HepG2 (cell line): ENCODE data around the gene SPTBN4. TPM values are rescaled to one million over a fixed set of nuclear protein-coding genes. Genes with fewer than 3 reads are reported as not detected.
A peak's percentile ranks its signal among the peaks of the same experiment; 100 is the strongest.

Source experiments
- ARID2 ChIP-seq: sonication (generic); formaldehyde crosslinking; IDR thresholded peaks from 2 replicates; pipeline ENCODE4 v1.8.1; 2022; ENCODE audit warnings: mild to moderate bottlenecking, missing genetic modification reagents, borderline replicate concordance
- HNRNPLL ChIP-seq: fragments of 200-400 bp; formaldehyde crosslinking; IDR thresholded peaks from 2 replicates; pipeline ENCODE4 v1.6.1; 2017; ENCODE audit warnings: mild to moderate bottlenecking, low read depth, low read length; ENCODE audit not compliant: poor library complexity, severe bottlenecking
- KDM2A ChIP-seq: sonication (generic); formaldehyde crosslinking; IDR thresholded peaks from 2 replicates; pipeline ENCODE4 v1.4.0; 2020; ENCODE audit warnings: low read depth, missing genetic modification reagents, borderline replicate concordance
- KDM3A ChIP-seq: IDR thresholded peaks from 2 replicates; pipeline ENCODE4 v1.6.1; 2018; ENCODE audit warnings: low read depth, missing compliant biosample characterization
- SMAD1 ChIP-seq: sonication (generic); formaldehyde crosslinking; IDR thresholded peaks from 2 replicates; pipeline ENCODE4 v1.4.0; 2020; ENCODE audit warnings: missing genetic modification reagents, low read depth, mild to moderate bottlenecking, borderline replicate concordance
- SMC3 ChIP-seq: IDR thresholded peaks from 2 replicates; pipeline ENCODE4 v1.6.1; 2011; ENCODE audit warnings: low read length, improper control_type of control experiment
- SRF ChIP-seq: IDR thresholded peaks from 2 replicates; pipeline ENCODE4 v1.6.1; 2011; ENCODE audit warnings: mild to moderate bottlenecking, low read depth, low read length, moderate library complexity
- XRCC5 ChIP-seq: fragments of 200-400 bp; formaldehyde crosslinking; optimal IDR thresholded peaks from 2 replicates; pipeline ENCODE3; 2017; ENCODE audit warnings: mild to moderate bottlenecking, low read length
- ZNF282 ChIP-seq: fragments of 450-650 bp; IDR thresholded peaks from 2 replicates; pipeline ENCODE4 v1.6.1; 2018; ENCODE audit not compliant: partially characterized antibody
- ZNF501 ChIP-seq: sonication (generic); formaldehyde crosslinking; IDR thresholded peaks from 2 replicates; pipeline ENCODE4 v1.5.1; 2020; ENCODE audit warnings: mild to moderate bottlenecking, moderate library complexity, missing genetic modification reagents
- ZNF772 ChIP-seq: sonication (generic); formaldehyde crosslinking; IDR thresholded peaks from 2 replicates; pipeline ENCODE4 v1.5.0; 2020; ENCODE audit warnings: mild to moderate bottlenecking, missing genetic modification reagents
- polyA plus RNA-seq, 8 experiments: library from polyadenylated mRNA; depleted of rRNA in 3 of 8; stranded (reverse) in 7 of 8; unstranded in 1 of 8; fragments of >200 nt; fragmentation: Illumina TruSeq in 4 of 8; extraction: Trizol in 4 of 8; gene quantifications; 2 replicates each; pipeline versions ENCODE4 v1.2.1 to v1.2.3, GENCODE V29; 2011 to 2016; ENCODE audit warnings: low read depth in 4 of 8, missing spikeins in 1 of 8, mixed read lengths in 1 of 8; ENCODE audit not compliant: insufficient read depth in 1 of 8
- total RNA-seq, 5 experiments: library from RNA; depleted of rRNA; stranded (reverse); fragments of >200 nt; fragmentation: Illumina TruSeq; extraction: Trizol; gene quantifications; 2 replicates each; pipeline ENCODE4 v1.2.3, GENCODE V29; 2016; ENCODE audit warnings: low read depth in 1 of 5
- TF ChIP-seq, protein P1 (sequence below): sonication (generic); formaldehyde crosslinking; IDR thresholded peaks from 2 replicates; pipeline ENCODE4 v1.5.0; 2020; ENCODE audit warnings: mild to moderate bottlenecking, missing genetic modification reagents, borderline replicate concordance
- TF ChIP-seq, protein P2 (sequence below): sonication (generic); formaldehyde crosslinking; IDR thresholded peaks from 2 replicates; pipeline ENCODE4 v1.5.0; 2020; ENCODE audit warnings: mild to moderate bottlenecking, missing genetic modification reagents, moderate library complexity
- TF ChIP-seq, protein P3 (sequence below): sonication (generic); formaldehyde crosslinking; conservative IDR thresholded peaks from 2 replicates; pipeline ENCODE4 v1.8.0; 2022; ENCODE audit warnings: mild to moderate bottlenecking, moderate library complexity, missing genetic modification reagents
- TF ChIP-seq, protein P4 (sequence below): sonication (generic); formaldehyde crosslinking; IDR thresholded peaks from 2 replicates; pipeline ENCODE4 v1.4.0; 2020; ENCODE audit warnings: missing genetic modification reagents
- TF ChIP-seq, protein P5 (sequence below): sonication (generic); formaldehyde crosslinking; IDR thresholded peaks from 2 replicates; pipeline ENCODE4 v1.5.1; 2020; ENCODE audit warnings: mild to moderate bottlenecking, missing genetic modification reagents, moderate library complexity

SPTBN4 gene
- total and polyA plus RNA-seq, 2 of the 13 experiments (the other 11 are each of a cell fraction or from before 2014, with no cell fraction given): 0.11 TPM

DNA sequence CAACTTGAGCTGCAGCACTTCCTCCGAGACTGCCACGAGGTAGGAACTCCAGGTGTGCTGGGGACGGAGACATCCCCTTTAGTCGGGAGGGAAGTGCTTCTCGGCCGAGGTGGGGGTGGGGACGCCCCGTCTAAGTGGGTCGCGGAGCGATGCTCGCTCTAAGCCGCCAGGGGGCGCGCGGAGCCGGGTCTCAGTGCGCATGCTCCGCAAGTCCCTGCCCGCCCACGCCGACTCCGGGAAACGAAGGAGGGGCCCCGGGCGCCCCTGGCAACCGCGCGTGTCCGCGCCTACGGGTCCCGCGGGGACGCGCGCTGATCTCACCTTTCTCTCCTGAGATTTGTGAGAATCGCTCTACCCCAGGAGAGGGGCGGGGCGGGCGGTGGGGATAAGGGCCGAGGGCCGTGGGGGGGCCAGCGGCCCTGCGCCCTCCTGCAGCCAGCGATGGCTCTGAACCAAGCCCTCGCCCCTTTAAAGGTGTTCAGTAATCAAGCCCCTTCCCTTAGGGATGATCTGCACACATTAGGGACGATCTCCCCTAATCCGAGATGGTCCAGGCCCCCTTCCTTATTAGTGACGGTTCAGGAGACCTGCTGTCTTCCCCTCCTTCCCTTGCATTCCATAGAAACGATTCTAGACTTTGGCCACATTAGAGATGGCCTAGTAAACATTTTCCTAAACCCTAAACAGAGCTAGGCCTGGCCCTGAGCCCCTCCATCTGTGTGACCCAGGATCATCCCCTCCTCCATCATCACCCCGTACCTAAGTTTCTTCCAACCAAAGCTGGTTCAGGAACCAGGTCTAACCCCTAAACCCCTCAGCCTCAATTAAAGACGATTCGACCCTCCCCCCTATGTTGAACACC lies 62.5 kb downstream of the SPTBN4 start (continued):
- TF ChIP-seq, protein P1, sequence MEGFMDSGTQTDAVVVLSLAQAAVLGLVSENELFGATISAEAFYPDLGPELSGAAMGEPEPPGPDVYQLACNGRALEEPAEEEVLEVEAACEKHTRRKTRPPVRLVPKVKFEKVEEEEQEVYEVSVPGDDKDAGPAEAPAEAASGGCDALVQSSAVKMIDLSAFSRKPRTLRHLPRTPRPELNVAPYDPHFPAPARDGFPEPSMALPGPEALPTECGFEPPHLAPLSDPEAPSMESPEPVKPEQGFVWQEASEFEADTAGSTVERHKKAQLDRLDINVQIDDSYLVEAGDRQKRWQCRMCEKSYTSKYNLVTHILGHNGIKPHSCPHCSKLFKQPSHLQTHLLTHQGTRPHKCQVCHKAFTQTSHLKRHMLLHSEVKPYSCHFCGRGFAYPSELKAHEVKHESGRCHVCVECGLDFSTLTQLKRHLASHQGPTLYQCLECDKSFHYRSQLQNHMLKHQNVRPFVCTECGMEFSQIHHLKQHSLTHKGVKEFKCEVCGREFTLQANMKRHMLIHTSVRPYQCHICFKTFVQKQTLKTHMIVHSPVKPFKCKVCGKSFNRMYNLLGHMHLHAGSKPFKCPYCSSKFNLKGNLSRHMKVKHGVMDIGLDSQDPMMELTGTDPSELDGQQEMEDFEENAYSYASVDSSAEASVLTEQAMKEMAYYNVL (CRISPR knock-in tag): no peak
- TF ChIP-seq SMAD1 (CRISPR knock-in tag) (peak; percentile 57; the same call in 1 of the 2 replicates), HNRNPLL (peak; percentile 64), KDM3A (CRISPR knock-in tag) (peak; percentile 70; the same call in 1 of the 2 replicates), KDM2A (CRISPR knock-in tag) (peak; percentile 64), ZNF282 (no peak), ZNF501 (0 out of 2 replicates have a peak, but pooled peaks have one; percentile 43), SMC3 (peak; percentile 8; the same call in 1 of the 2 replicates), XRCC5 (peak; percentile 88), ZNF772 (CRISPR knock-in tag) (0 out of 2 replicates have a peak, but pooled peaks have one; percentile 41), ARID2 (CRISPR knock-in tag) (no peak), SRF (no peak)
- TF ChIP-seq, protein P2, sequence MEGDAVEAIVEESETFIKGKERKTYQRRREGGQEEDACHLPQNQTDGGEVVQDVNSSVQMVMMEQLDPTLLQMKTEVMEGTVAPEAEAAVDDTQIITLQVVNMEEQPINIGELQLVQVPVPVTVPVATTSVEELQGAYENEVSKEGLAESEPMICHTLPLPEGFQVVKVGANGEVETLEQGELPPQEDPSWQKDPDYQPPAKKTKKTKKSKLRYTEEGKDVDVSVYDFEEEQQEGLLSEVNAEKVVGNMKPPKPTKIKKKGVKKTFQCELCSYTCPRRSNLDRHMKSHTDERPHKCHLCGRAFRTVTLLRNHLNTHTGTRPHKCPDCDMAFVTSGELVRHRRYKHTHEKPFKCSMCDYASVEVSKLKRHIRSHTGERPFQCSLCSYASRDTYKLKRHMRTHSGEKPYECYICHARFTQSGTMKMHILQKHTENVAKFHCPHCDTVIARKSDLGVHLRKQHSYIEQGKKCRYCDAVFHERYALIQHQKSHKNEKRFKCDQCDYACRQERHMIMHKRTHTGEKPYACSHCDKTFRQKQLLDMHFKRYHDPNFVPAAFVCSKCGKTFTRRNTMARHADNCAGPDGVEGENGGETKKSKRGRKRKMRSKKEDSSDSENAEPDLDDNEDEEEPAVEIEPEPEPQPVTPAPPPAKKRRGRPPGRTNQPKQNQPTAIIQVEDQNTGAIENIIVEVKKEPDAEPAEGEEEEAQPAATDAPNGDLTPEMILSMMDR (CRISPR knock-in tag): peak; percentile 95
- TF ChIP-seq, protein P3, sequence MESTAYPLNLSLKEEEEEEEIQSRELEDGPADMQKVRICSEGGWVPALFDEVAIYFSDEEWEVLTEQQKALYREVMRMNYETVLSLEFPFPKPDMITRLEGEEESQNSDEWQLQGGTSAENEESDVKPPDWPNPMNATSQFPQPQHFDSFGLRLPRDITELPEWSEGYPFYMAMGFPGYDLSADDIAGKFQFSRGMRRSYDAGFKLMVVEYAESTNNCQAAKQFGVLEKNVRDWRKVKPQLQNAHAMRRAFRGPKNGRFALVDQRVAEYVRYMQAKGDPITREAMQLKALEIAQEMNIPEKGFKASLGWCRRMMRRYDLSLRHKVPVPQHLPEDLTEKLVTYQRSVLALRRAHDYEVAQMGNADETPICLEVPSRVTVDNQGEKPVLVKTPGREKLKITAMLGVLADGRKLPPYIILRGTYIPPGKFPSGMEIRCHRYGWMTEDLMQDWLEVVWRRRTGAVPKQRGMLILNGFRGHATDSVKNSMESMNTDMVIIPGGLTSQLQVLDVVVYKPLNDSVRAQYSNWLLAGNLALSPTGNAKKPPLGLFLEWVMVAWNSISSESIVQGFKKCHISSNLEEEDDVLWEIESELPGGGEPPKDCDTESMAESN (CRISPR knock-in tag): peak; percentile 77
- TF ChIP-seq, protein P4, sequence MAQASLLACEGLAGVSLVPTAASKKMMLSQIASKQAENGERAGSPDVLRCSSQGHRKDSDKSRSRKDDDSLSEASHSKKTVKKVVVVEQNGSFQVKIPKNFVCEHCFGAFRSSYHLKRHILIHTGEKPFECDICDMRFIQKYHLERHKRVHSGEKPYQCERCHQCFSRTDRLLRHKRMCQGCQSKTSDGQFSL (CRISPR knock-in tag): peak; percentile 40; the same call in 1 of the 2 replicates
- TF ChIP-seq, protein P5, sequence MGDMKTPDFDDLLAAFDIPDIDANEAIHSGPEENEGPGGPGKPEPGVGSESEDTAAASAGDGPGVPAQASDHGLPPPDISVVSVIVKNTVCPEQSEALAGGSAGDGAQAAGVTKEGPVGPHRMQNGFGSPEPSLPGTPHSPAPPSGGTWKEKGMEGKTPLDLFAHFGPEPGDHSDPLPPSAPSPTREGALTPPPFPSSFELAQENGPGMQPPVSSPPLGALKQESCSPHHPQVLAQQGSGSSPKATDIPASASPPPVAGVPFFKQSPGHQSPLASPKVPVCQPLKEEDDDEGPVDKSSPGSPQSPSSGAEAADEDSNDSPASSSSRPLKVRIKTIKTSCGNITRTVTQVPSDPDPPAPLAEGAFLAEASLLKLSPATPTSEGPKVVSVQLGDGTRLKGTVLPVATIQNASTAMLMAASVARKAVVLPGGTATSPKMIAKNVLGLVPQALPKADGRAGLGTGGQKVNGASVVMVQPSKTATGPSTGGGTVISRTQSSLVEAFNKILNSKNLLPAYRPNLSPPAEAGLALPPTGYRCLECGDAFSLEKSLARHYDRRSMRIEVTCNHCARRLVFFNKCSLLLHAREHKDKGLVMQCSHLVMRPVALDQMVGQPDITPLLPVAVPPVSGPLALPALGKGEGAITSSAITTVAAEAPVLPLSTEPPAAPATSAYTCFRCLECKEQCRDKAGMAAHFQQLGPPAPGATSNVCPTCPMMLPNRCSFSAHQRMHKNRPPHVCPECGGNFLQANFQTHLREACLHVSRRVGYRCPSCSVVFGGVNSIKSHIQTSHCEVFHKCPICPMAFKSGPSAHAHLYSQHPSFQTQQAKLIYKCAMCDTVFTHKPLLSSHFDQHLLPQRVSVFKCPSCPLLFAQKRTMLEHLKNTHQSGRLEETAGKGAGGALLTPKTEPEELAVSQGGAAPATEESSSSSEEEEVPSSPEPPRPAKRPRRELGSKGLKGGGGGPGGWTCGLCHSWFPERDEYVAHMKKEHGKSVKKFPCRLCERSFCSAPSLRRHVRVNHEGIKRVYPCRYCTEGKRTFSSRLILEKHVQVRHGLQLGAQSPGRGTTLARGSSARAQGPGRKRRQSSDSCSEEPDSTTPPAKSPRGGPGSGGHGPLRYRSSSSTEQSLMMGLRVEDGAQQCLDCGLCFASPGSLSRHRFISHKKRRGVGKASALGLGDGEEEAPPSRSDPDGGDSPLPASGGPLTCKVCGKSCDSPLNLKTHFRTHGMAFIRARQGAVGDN (CRISPR knock-in tag): peak; percentile 42
